M059J (cell line): Measurements from ENCODE around the gene ARGFX. TPM values are rescaled to one million over a fixed set of nuclear protein-coding genes. Genes with fewer than 3 reads are reported as not detected.
A peak's percentile ranks its signal among the peaks of the same experiment; 100 is the strongest.
"Not testable (repeated sequence)": the region's sequence is repeated elsewhere in the genome, so short reads cannot be mapped to it uniquely, and the experiment has no call there.

Experiments
- DNase-seq: peaks from one replicate; pipeline ENCODE4 v3.0.0-alpha.2; 2012; ENCODE audit warnings: low read depth
- total RNA-seq: library from RNA; depleted of rRNA; stranded (reverse); fragments of >200 nt; shearing (Covaris generic); gene quantifications from 2 replicates; pipeline ENCODE4 v1.2.3, GENCODE V29; 2014; rRNA removed

The ARGFX gene
- not detected in 2 replicates for total RNA-seq

DNA sequence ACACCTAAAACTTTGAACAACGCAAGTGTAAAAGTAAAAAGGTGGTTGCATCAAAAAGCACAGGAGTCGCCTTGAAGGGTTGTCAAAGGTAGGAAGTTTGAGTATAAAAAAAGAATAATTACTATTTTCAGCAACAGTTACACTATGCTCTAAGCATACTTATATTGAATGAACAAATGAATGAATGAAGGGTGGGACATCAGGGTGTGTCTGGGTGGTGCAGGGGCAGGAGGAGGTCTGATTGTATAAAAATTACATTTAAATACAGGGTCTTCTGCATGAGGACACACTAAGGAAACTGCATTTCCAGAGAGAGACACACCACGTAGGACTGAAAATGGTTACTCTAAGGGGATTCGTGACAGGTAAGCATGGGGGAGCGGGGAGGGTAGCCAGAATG, at the start of gene ARGFX:
Gene ARGFX (plus strand): TSS at position 301 of the 400 bp plus-strand sequence. CDS start 2,765 bp downstream, outside the sequence.
- no peak for DNase-seq

- DNase-seq, result no peak
Observed at GRCh38 chr3:121517953-121518655, 49.6 kb upstream of the ARGFX start.

DNA sequence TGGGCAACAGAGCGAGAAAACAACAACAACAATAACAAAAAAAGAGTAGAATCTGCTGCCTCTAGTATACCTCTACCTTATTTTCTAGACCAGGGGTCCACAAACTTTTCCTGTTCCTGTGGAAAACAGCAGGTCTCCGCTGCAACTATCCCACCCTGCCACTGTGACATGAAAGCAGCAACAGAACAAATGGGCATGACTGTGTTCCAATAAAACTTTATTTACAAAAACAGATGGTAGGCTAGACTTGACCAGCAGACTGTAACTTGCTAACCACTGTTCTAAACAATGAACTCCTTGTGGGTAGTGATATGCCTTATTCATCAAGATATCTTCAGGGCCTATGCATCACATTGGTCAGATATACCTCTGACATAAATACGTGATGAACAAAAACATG, 47.2 kb upstream of the ARGFX start:
- no peak for DNase-seq

DNA sequence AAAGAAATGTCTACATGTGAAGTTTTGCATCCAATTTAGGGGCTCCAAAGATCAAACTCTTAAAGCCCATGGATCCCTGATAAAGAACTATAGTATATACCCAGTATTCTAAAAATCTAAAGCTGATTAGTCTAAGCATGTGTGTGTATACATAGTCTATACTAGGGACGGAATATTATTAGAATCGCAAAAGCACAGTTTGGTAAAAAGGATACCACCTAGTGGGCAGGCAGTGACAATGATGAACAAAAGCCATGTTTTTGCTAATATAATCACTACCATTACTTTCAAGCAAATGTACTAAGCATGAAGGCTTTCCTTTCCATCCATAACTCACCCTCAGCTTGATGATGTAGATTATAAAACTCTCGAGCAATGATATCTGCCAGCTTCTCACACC, 38.4 kb upstream of the ARGFX start:
- DNase-seq, result no peak

GRCh38 chr3:121531269-121531668, 36.5 kb upstream of the ARGFX start:
- no peak for DNase-seq

GRCh38 chr3:121542924-121543323, 24.8 kb upstream of the ARGFX start:
- no peak for DNase-seq

DNA sequence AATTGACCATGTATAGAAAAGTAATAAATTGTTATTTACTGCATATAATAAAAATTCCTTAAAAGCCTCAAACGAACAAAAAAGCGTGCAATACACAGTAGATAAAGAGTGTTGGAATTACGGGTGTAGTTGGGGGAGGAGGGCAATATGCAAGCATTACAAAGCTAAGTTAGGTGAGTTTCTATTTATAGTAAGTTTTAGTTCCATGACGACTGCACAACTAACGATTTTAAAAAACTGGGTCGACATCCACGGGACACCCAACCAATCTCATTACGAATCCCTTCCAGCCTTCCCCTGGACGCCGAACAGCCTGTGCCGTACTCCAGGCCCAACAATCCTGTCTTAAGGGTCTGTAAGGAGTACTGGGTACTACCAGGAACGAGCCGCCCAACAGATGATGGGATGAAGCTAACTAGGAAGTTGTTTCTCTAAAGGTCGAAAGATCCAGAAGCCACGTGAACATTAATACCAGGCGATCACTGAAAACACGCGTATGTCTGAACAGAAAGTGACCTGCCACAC, 22.6 kb upstream of the ARGFX start:
- peak; percentile 43 for DNase-seq

DNA sequence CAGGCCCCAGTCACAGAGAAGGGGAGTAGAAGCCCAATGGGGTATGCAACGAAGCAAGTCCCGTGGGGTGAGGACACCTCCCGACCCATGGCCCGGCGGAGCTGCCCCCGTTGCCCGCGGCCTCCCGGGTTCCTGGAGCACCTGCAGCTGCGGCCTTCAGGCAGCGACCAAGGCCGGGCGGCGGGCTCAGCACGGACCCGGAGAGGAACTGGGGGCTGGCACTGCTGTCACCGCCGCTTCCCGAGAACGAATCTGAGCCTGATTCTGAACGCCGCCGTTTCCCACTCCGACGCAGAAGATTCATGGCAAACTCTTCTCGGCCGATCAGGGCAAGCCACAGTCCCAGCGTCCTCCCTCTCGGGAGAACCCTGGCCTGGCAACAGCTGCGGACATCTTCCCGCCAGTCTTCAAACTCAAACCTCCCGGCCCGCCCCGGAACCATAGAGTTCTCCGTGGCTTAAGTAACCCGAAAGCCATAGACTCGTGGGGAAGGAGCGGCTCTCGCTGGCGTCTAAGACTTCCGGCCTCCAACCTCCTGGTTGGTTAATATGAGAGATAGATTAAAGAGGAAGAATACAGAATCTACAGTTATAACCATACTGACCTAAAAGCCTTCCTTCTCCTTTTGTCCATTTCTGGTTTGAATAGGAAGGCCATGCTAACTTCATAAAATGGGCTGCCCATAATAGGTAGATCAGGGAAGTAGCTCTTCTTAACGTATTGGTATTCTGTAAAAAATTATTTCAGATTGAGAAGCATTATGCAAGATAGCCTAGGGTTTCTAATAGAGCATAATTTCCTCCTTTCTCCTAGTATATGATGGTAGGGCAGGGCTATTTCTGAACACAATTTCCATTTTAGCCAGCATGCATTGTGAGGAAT, 21.9 kb upstream of the ARGFX start, which contains the start of gene POLQ:
Gene POLQ (minus strand): TSS at position 415 of the 882 bp plus-strand sequence. CDS start 111 bp downstream, at position 304.
- peak; percentile 97 for DNase-seq

DNA sequence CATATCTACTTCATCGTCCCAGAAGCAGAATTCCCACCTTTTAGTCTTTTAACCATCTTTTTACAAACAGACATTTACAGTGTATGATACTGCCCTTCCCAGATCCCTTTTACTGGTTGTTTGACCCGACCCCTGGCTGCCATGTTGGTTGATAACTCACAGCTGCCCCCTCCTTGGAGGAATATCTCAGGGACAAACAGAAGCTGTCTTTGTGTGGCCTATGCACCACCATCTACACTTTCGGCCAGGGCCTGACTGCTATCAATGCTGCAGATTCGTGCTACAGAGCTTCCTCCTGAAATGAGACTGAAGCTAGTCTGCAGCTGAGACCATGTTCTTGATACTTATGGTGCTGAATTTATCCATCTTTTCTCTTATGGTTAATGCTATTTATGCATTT, 15.4 kb upstream of the ARGFX start:
- DNase-seq, result peak; percentile 10

DNA sequence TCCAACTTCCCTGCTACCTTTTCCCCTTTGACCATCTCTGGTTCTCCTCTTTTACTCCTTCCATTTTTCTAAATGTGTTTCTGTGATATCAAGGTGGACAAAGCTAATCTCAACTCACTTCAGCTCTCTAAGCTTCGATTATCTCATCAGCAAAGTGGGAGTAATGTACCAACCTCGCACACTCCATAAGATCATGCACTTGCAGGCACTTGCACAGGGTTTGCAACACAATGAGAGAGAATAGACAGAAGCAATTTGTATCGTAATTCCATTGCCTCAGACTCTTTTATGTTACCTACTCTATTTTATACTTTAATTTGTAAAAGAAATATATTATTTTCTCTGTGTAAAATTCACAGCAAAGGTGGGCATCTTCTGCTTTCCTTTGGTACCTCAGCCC, 15.0 kb upstream of the ARGFX start:
- DNase-seq, result no peak

GRCh38 chr3:121557426-121557934, 10.3 kb upstream of the ARGFX start:
- no peak for DNase-seq

DNA sequence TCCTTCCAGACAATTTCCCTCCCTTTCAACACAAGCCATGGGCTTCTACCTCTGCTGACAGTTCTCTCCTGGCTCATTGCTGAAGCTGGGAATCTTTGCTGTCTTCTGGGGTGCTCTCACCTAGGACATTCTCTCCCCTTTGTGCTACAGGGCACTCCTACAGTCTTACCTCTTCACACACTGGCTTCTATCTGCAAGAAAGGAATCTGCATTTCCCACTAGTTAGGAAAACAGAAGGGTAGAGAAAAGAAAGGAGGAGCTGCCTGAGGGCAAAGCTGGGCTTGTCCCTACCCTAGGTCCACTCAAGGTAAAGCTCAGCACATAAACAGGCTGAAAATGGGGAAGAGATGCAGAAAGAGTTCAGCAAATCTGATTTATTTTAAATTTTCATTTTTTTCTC, 5.6 kb upstream of the ARGFX start:
- DNase-seq, result no peak

GRCh38 chr3:121566773-121567172, 976 bp upstream of the ARGFX start:
- no peak for DNase-seq

- peak; percentile 65 for DNase-seq
Observed at GRCh38 chr3:121574449-121574848, 6.7 kb downstream of the ARGFX start.

DNA sequence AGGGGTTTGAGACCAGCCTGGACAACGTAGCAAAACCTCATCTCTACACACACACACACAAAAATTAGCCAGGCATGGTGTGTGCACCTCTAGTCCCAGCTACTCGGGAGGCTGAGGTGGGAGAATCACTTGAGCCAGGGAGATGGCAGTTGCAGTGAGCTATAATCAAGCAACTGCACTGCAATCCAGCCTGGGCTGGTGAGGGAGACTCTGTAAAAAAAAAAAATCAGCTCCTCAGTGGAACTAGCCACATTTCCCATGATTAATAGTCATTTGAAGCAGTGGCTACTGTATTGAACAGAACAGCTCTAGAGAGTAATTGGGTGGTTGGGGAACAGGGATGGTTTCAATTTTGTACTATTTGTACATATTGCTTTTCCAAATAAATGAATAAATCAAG, 13.9 kb downstream of the ARGFX start:
- no peak for DNase-seq

- DNase-seq, result no peak
Observed at GRCh38 chr3:121584418-121584817, 16.7 kb downstream of the ARGFX start.

DNA sequence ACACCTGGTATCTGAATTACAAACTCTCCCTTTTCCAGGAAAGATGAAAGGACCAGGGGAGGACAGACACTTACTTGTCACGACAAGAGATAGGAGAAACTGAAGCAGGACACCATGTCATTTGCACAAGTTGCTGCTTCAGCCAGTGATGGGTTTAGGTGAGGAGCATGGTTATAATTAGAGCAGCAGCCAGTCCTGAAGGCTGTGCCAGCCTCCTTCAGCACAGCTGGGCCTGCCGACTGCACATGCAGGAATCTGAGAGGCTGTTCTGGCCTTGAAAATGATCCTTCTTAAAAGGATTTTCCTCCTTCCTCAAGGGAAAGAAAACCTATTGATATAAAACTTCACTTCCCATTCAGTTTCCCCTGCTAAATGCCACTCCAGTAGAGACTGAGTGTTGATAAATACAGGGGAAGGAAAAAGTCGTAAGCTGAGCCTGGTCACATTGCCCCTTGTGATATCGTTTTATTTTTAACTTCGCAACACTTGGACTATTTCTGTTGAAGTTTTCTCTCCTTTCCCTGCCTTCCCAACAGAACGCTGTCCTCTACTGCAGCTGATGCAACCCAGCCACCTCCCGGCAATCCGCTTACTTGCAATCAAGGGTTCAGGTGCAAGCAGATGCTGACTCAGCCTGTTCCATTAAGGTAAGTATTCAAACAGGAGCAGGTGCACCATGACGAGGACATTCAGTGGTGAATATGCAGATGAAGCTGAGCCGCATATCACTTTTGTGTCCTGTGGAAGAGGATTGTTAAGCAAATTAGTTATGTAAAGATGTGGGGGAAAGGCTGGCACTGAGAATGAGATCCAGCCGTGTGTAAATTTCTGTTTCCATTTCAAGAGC, 25.3 kb downstream of the ARGFX start, which contains the start of gene FBXO40:
Gene FBXO40 (plus strand): TSS at position 524 of the 847 bp plus-strand sequence. CDS start 27,197 bp downstream, outside the sequence.
- no peak for DNase-seq

GRCh38 chr3:121593806-121594205, 26.1 kb downstream of the ARGFX start:
- DNase-seq, result not testable (repeated sequence)

DNA sequence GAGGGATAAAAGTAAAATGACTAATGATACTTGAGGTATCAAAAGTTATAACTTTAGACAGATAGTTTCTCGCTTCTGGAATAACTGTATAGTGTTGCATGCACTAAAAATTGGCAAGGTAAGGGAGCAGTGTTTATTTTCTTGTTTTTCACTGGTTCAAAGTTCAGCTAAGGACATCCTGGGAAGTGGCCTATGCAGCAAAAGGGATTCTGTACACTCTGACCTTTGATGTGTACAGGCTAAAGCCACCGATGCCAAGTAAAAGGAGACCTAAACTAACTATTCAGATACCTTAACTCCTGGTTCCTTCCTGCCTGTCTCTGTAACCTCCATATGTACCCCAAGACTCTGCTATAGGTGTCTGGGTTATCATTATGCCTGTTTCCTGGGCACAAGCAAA, 27.1 kb downstream of the ARGFX start:
- DNase-seq, result no peak

- no peak for DNase-seq
Observed at GRCh38 chr3:121595765-121596406, 28.1 kb downstream of the ARGFX start.

DNA sequence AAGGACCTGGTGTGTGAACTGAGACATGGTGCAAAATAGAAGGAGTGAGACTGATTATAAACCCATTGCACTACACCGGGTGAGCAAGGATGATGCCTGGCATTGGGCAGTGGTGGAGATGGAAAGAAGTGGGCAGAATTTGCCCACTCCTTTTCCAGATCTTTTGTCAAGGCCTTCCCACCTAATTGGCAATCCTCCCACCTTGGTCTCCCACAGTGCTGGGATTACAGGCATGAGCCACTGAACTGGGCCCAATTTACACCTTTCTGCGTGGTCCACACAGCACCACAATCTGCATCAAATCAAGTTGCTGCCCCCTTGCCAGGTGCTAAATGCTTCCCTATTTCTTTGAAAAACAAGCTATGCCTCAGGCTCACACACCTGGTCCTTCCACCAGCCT, 30.8 kb downstream of the ARGFX start:
- no peak for DNase-seq
